GM10847 (cell line): ENCODE data around the gene ZNF28.

Source experiments
- POLR2A ChIP-seq: IDR thresholded peaks from 2 replicates; pipeline ENCODE4 v1.6.1; 2011; ENCODE audit not compliant: insufficient read length; ENCODE audit errors: extremely low read depth

The ZNF28 gene

GRCh38 chr19:52821204-52821960 lies at the start of gene ZNF28:
ZNF28 (minus strand) TSS chr19:52821633; CDS start chr19:52817958, 3,675 bp downstream.
- TF ChIP-seq POLR2A = peak; percentile 28

GRCh38 chr19:52857378-52858191 lies 36.2 kb upstream of the ZNF28 start, which contains the start of gene ZNF468:
ZNF468 (minus strand) TSS chr19:52857619; CDS start chr19:52854272, 3,347 bp downstream.
- TF ChIP-seq POLR2A = peak; percentile 59

GRCh38 chr19:52825765-52826164 lies 4.3 kb upstream of the ZNF28 start:
- TF ChIP-seq POLR2A = no peak

- no peak for TF ChIP-seq POLR2A
Observed at GRCh38 chr19:52823676-52824075, 2.2 kb upstream of the ZNF28 start.

- TF ChIP-seq POLR2A = no peak
Observed at GRCh38 chr19:52809801-52810200, 11.6 kb downstream of the ZNF28 start.

GRCh38 chr19:52789440-52789839 lies 32.0 kb downstream of the ZNF28 start:
- TF ChIP-seq POLR2A = no peak

- TF ChIP-seq POLR2A = peak; percentile 67
Observed at GRCh38 chr19:52786464-52787354, 34.7 kb downstream of the ZNF28 start, which contains the start of gene ZNF600. ZNF600 (minus strand) TSS chr19:52786791; CDS start chr19:52778888, 7,903 bp downstream.

GRCh38 chr19:52786078-52786463 lies 35.4 kb downstream of the ZNF28 start:
- no peak for TF ChIP-seq POLR2A

- no peak for TF ChIP-seq POLR2A
Observed at GRCh38 chr19:52785506-52785905, 35.9 kb downstream of the ZNF28 start.

- TF ChIP-seq POLR2A = no peak
Observed at GRCh38 chr19:52778811-52779210, 42.6 kb downstream of the ZNF28 start.

GRCh38 chr19:52749780-52750179 lies 71.7 kb downstream of the ZNF28 start:
- no peak for TF ChIP-seq POLR2A

GRCh38 chr19:52748336-52748950 lies 73.0 kb downstream of the ZNF28 start:
- no peak for TF ChIP-seq POLR2A
